SK-N-DZ (cell line): ENCODE data around the gene FBRSL1.

Source experiments
- DNase-seq: peaks from one replicate; pipeline ENCODE4 v3.0.0-alpha.2; 2015; ENCODE audit warnings: low spot score

FBRSL1 gene

GRCh38 chr12:132539016-132539773 is 49.2 kb downstream of the FBRSL1 start:
- DNase-seq = no peak

- no peak for DNase-seq
Observed at GRCh38 chr12:132540436-132540835, 50.5 kb downstream of the FBRSL1 start.

GRCh38 chr12:132541200-132541599 is 51.2 kb downstream of the FBRSL1 start:
- DNase-seq = no peak

- no peak for DNase-seq
Observed at GRCh38 chr12:132541996-132542395, 52.0 kb downstream of the FBRSL1 start.

DNA sequence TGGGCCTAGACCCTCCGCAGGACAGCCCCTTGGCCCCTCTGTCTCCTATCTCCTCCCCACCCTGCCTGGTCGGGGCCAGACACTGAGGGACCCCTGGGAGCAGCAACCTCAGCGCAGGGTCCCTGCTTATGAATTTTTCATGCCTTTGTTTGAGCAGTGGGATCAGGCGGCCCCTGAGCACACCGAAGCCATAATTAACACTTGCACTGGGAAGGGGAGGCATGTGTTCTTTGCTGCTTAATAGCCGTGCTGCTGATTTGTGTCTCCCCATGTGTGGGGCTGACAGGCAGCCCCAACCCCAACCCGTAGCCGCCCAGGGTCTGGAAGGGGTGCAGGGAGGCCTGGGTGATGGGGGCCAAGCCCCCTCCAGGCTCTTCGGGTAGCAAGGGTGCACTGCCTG is 52.7 kb downstream of the FBRSL1 start:
- no peak for DNase-seq

- no peak for DNase-seq
Observed at GRCh38 chr12:132543298-132544079, 53.5 kb downstream of the FBRSL1 start.

DNA sequence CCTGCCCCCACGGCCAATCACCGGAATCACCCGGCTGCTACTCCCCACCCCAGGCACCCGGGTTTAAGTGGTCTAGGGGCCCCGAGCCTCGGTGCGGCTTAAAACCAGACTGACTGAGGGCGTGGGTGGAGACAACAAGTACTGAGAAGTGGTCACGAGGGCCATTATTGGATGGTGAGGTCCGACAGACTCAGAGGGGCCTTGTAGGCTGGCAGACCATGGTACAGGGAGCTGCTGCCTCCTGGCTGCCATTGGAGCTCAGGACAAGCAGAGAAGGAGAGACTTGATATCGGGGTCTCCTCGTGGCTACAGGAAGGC is 54.1 kb downstream of the FBRSL1 start:
- DNase-seq = no peak

GRCh38 chr12:132544498-132544897 is 54.5 kb downstream of the FBRSL1 start:
- no peak for DNase-seq

DNA sequence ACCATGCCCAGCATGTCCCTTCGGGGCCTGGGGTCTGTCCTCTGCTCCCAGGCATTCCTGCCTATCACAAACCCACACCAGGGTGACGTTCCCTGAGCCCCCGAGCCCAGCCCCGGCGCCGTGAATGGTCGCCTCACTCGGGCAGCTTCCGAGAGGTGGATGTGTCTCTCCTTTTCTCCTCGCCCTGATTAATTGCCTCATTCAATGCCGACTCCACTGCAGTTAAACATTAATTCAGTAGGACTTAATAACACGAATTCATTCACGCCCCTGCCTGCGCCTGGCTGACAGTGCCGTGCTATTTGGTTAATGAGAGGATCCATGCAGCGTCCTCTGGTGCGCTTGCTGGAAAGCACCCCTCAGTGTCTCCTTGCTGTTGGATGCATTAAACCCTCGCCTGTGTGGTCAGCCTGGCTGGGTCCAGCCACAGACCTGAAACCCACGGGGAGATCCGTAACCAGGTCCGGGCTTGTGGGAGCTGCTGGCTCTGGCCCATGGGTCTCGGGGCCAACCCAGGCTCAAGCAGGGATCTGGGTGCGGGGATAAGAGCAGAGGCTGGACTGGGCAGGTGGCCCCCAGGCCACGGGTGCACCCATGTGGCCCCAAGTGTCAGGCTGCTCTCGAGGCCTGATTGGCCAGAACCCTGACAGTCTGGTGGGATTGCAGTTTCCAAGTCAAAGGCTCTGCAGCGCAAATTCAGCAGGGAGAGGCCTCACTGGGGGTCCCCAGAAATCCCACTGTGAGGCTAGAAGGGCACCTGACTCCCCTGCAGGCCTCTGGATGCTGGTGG is 55.4 kb downstream of the FBRSL1 start:
- DNase-seq = no peak

DNA sequence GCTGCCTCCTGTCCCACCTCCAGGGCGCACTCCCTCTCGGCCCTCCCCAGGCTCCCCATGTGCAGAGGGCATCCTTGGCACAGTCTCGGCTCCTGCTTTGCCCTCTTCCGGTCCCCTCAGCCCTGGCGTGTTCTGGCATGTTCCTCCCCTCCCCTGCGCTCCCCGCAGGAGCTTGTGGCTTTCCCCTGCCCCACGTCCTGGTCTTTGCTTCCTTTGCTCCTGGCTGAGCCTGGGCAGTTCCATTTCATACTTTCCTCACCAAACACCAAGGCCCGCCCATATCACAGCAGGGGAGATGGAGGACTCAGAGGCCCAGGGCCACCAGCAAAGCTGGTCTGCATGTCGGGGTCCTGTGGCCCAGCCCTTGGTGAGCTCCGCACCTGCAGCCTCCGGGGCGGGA is 56.0 kb downstream of the FBRSL1 start:
- DNase-seq = no peak

DNA sequence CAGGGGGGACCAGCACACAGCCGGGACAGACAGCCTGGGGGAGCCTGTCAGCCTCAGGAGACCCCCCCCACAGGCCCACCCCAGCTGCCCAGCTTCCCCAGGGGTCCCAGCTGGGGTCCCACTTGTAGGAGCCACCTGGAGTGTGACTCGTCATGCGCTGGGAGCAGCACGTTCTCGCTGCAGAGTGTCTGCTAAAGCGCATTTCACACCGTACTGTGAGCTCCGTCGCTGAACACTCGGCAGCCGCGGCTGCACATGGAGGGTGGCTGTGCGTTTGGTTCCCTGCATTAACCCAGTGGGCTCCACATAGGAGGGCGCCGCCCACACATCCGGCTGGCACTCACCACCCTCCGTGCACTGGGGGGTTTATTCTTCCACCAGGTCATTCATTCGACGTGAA is 56.7 kb downstream of the FBRSL1 start:
- no peak for DNase-seq

GRCh38 chr12:132547205-132547740 is 57.3 kb downstream of the FBRSL1 start:
- DNase-seq = no peak

DNA sequence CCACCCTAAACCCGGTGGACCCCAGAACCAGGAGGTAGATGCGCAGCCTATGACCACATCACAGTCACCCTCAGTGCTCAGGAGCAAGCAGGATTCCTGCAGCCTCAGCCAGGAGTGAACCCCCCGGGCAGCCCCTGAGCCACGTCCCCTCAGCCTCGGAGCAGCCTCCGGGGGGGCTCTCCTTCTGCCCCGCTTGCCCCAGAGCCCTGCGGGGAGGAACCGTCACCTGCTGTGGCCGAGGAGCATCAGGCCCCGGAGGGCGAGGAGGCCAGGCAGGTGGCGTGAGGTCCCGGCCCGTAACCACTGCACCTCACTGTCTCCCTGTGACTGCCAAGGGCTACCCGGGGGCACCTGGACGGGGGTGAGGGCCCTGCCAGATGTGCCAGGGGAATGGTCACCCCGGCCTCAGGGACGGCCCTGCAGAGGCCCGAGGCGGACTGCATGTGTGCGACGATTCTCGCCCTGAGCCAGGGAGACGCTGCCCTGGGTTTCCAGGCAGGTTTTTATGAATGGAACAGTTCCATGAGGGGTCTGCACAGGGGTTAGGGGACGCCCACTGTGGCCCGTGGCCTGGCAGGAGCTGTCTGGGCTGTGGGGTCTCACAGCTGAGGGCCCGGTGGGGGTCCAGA is 58.6 kb downstream of the FBRSL1 start:
- DNase-seq = no peak

DNA sequence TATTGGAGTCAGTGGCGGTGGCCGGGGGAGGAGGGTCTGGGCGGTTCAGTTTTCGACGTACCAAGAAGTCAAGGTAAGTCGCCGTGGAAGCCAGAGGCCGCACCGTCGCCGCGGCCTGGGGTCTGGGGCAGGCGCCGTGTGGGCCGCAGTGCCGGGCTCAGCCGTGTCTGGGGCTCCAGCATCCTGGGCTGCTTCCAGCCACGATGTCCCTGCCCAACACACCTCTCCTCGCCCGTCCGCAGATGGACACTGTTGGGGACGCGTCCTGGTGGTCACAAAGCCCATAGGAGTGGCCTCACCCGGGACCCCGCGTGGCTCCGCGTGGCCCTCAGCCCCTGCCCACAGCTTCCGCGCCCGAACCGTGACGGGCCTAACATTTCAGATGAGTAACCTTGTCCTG is 59.1 kb downstream of the FBRSL1 start:
- DNase-seq = no peak

DNA sequence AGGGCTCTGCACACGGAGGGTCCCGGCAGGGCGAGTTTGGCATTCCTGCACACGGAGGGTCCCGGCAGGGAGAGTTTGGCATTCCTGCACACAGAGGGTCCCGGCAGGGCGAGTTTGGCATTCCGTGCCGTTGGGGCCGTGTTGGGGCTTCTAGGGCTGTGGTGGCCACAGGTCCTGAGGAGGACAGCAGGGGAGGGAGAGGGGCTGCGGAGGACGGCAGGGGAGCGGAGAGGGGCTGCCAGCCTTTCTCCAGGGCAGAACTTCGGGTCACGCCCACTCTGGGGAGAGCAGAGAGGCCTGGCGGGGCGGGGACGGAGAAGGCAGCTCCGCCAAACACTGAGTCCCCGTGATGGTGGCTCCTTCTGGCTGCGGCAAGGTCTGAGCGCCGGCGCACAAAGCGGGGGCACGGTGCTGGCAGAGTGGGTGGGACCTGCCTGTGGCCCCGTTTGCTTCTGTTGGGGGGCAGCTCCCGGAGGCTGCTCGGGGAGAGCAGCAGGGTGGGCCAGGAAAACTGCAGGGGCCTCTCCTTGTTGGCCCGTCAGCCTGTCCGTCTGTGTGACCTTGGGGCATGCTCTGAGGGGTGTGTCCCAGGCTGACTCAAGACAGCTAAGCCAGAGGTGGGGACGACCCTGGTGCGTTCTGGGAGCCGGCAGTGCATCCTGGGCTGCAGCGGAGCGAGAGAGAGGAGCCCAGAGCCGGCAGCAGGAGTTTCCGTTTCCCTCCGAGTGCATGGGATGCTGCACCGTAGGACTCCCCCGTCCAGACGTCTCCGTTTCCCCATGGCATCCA is 60.3 kb downstream of the FBRSL1 start:
- no peak for DNase-seq

DNA sequence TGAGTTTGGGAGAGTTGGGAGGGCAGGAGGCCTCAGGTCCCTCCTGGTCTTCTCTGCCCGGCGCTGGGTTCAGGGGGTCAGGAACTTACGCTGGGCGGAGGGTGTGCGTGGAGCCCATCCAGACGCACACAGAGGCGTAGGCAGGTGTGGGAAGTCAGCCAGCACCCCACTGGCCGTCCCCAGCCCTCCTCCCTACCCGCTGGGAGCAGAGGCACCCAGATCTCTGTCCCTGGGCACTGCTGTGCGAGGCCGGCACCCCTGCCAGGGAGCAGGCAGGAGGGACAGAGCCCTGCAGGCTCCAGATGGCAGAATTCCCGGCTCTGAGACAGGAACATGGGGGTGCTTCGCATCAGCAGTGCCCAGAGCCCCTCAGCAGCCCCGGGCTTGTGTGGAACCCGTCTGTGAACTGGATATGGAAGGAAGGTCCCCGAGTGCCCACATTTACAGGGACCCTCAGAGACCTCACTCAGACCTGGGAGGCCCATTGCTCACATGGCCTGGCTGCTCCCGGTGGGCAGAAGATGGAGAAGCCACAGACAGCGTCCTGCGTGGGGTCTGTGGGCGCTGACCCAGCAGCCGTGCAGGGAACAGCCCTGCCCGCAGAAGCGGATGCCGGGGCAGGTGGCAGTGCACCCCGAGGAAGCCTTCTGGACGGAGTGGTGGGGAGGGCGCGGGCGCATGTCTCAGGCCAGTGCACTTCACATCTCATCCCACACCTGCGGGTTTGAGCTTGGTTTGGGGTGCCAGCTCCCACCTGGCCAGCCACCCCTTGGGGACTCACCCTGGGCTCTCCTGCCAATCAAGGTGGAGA is 61.1 kb downstream of the FBRSL1 start:
- DNase-seq = no peak

GRCh38 chr12:132551641-132552031 is 61.7 kb downstream of the FBRSL1 start:
- DNase-seq = no peak

DNA sequence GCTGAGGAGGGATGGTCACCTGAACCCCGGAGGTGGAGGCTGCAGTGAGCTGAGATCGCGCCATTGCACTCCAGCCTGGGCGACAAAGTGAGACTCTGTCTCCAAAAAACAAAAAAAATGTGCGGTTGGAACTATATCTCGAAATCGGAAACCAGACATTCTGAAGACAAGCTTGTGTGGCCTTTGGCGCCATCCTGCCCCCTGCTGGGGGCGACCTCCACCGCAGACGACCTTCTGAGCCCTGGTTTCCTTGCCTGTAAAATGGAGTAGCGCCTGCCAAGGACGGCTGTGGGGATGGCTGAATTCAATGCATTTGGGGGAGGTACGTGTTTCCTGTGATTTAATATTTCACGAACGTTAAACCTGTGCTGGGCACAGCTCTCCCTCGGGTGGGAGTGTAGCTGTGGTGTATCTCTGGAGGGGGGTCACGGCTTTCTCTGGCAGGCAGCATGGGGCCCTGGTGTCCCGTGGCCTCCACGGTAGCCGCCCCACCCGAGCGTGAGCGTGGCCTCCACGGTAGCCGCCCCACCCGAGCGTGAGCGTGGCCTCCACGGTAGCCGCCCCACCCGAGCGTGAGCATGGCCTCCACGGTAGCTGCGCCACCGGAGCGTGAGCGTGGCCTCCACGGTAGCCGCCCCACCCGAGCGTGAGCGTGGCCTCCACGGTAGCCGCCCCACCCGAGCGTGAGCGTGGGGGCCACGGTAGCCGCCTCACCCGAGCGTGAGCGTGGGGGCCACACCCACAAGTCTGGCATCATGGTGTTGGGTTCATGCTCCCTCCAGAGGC is 65.1 kb downstream of the FBRSL1 start:
- no peak for DNase-seq

- DNase-seq = no peak
Observed at GRCh38 chr12:132555686-132556085, 65.7 kb downstream of the FBRSL1 start.
